H1 (cell line): ENCODE measurements around the gene TRPC4. TPM values are rescaled to one million over a fixed set of nuclear protein-coding genes. Genes with fewer than 3 reads are reported as not detected.

ENCODE experiments used
- GTF2F1 ChIP-seq: IDR thresholded peaks from 2 replicates; pipeline ENCODE4 v1.6.1; 2012; ENCODE audit warnings: low read depth, low read length, improper control_type of control experiment, borderline replicate concordance
- PHF8 ChIP-seq: fragments of 200-600 bp; sonication (generic); conservative IDR thresholded peaks from 2 replicates; pipeline ENCODE4 v1.7.1; 2012; ENCODE audit warnings: low read depth, mild to moderate bottlenecking, inconsistent platforms, low read length, moderate library complexity
- POLR2AphosphoS5 ChIP-seq: IDR thresholded peaks from 2 replicates; pipeline ENCODE4 v1.6.1; 2011; ENCODE audit warnings: low read depth, low read length
- RAD21 ChIP-seq, 2 experiments: IDR thresholded peaks in 1 of 2; conservative IDR thresholded peaks in 1 of 2; 2 replicates each; pipeline ENCODE4 v1.6.1; 2011; ENCODE audit warnings: low read depth in 2 of 2, low read length in 2 of 2, improper control_type of control experiment in 1 of 2, inconsistent platforms in 1 of 2, mild to moderate bottlenecking in 1 of 2, moderate library complexity in 1 of 2
- SAP30 ChIP-seq: fragments of 300-600 bp; sonication (generic); IDR thresholded peaks from 2 replicates; pipeline ENCODE4 v1.7.1; 2012; ENCODE audit warnings: low read length, moderate library complexity, mild to moderate bottlenecking, inconsistent platforms; ENCODE audit not compliant: insufficient read depth, insufficient replicate concordance
- TBP ChIP-seq: IDR thresholded peaks from 2 replicates; pipeline ENCODE4 v1.6.1; 2011; ENCODE audit warnings: low read depth, low read length, improper control_type of control experiment
- polyA plus RNA-seq, 7 experiments: library from polyadenylated mRNA; depleted of rRNA in 3 of 7; stranded (reverse) in 5 of 7; unstranded in 2 of 7; fragments of >200 nt in 5 of 7; fragments of 200-250 nt in 2 of 7; gene quantifications; 1 replicate in 5 of 7; 2 replicates in 1 of 7; 4 replicates in 1 of 7; pipeline versions ENCODE4 v1.2.1 to v1.2.3, GENCODE V29; 2011 to 2013; ENCODE audit warnings: missing spikeins in 2 of 7, mixed read lengths in 2 of 7
- total RNA-seq: library from RNA; stranded (reverse); fragmentation: NEBNext Ultra II Directional; extraction: Animal tissue kit (Norgen Biotek cat#: 25700); gene quantifications from 2 replicates; pipeline ENCODE4 v1.2.1, GENCODE V29; 2021
- TF ChIP-seq, protein P1 (sequence below): fragments of 300-600 bp; sonication (generic); IDR thresholded peaks from 2 replicates; pipeline ENCODE4 v1.7.1; 2012; ENCODE audit warnings: low read length, moderate library complexity, mild to moderate bottlenecking, inconsistent platforms; ENCODE audit not compliant: insufficient replicate concordance
- TF ChIP-seq, protein P2 (sequence below): IDR thresholded peaks from 2 replicates; pipeline ENCODE4 v1.6.1; 2012; ENCODE audit warnings: low read length, inconsistent platforms
- TF ChIP-seq, protein P3 (sequence below): IDR thresholded peaks from 2 replicates; pipeline ENCODE4 v1.6.1; 2011; ENCODE audit warnings: low read depth, mild to moderate bottlenecking, low read length; ENCODE audit not compliant: insufficient read depth

Gene TRPC4
- total and polyA plus RNA-seq, 2 of the 8 experiments (the other 6 are each of a cell fraction or from before 2014, with no cell fraction given) = 12.3 to 14.7 TPM

DNA sequence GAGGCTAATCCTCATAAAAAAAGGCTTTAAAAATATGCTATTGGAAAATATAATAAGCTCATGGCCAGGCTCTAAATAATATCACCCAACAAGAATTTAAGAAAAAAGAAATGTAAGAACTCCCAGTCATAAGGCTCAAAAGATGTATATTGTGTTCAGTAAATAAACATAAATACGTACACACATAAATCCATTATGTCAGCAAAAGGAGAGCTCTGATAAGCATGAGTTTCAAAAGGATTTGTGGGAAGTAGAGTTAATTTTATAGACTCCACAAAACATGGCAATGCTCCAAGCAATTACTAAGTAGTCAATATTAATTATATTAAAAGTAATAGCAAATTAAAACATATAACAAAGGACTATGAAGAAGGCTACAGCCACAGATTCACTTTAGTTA, 37.3 kb upstream of the TRPC4 start (continued):
- TF ChIP-seq, protein P1, sequence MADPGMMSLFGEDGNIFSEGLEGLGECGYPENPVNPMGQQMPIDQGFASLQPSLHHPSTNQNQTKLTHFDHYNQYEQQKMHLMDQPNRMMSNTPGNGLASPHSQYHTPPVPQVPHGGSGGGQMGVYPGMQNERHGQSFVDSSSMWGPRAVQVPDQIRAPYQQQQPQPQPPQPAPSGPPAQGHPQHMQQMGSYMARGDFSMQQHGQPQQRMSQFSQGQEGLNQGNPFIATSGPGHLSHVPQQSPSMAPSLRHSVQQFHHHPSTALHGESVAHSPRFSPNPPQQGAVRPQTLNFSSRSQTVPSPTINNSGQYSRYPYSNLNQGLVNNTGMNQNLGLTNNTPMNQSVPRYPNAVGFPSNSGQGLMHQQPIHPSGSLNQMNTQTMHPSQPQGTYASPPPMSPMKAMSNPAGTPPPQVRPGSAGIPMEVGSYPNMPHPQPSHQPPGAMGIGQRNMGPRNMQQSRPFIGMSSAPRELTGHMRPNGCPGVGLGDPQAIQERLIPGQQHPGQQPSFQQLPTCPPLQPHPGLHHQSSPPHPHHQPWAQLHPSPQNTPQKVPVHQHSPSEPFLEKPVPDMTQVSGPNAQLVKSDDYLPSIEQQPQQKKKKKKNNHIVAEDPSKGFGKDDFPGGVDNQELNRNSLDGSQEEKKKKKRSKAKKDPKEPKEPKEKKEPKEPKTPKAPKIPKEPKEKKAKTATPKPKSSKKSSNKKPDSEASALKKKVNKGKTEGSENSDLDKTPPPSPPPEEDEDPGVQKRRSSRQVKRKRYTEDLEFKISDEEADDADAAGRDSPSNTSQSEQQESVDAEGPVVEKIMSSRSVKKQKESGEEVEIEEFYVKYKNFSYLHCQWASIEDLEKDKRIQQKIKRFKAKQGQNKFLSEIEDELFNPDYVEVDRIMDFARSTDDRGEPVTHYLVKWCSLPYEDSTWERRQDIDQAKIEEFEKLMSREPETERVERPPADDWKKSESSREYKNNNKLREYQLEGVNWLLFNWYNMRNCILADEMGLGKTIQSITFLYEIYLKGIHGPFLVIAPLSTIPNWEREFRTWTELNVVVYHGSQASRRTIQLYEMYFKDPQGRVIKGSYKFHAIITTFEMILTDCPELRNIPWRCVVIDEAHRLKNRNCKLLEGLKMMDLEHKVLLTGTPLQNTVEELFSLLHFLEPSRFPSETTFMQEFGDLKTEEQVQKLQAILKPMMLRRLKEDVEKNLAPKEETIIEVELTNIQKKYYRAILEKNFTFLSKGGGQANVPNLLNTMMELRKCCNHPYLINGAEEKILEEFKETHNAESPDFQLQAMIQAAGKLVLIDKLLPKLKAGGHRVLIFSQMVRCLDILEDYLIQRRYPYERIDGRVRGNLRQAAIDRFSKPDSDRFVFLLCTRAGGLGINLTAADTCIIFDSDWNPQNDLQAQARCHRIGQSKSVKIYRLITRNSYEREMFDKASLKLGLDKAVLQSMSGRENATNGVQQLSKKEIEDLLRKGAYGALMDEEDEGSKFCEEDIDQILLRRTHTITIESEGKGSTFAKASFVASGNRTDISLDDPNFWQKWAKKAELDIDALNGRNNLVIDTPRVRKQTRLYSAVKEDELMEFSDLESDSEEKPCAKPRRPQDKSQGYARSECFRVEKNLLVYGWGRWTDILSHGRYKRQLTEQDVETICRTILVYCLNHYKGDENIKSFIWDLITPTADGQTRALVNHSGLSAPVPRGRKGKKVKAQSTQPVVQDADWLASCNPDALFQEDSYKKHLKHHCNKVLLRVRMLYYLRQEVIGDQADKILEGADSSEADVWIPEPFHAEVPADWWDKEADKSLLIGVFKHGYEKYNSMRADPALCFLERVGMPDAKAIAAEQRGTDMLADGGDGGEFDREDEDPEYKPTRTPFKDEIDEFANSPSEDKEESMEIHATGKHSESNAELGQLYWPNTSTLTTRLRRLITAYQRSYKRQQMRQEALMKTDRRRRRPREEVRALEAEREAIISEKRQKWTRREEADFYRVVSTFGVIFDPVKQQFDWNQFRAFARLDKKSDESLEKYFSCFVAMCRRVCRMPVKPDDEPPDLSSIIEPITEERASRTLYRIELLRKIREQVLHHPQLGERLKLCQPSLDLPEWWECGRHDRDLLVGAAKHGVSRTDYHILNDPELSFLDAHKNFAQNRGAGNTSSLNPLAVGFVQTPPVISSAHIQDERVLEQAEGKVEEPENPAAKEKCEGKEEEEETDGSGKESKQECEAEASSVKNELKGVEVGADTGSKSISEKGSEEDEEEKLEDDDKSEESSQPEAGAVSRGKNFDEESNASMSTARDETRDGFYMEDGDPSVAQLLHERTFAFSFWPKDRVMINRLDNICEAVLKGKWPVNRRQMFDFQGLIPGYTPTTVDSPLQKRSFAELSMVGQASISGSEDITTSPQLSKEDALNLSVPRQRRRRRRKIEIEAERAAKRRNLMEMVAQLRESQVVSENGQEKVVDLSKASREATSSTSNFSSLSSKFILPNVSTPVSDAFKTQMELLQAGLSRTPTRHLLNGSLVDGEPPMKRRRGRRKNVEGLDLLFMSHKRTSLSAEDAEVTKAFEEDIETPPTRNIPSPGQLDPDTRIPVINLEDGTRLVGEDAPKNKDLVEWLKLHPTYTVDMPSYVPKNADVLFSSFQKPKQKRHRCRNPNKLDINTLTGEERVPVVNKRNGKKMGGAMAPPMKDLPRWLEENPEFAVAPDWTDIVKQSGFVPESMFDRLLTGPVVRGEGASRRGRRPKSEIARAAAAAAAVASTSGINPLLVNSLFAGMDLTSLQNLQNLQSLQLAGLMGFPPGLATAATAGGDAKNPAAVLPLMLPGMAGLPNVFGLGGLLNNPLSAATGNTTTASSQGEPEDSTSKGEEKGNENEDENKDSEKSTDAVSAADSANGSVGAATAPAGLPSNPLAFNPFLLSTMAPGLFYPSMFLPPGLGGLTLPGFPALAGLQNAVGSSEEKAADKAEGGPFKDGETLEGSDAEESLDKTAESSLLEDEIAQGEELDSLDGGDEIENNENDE = no peak
- TF ChIP-seq SAP30 = no peak
- TF ChIP-seq PHF8 = no peak
- no peak for TF ChIP-seq RAD21 (IDR thresholded peaks at IDR 0.05 in 1 of 2, conservative IDR thresholded peaks at IDR 0.05 in 1 of 2; ENCODE audit: low read depth in 2 of 2, low read length in 2 of 2)
- TF ChIP-seq, protein P2, sequence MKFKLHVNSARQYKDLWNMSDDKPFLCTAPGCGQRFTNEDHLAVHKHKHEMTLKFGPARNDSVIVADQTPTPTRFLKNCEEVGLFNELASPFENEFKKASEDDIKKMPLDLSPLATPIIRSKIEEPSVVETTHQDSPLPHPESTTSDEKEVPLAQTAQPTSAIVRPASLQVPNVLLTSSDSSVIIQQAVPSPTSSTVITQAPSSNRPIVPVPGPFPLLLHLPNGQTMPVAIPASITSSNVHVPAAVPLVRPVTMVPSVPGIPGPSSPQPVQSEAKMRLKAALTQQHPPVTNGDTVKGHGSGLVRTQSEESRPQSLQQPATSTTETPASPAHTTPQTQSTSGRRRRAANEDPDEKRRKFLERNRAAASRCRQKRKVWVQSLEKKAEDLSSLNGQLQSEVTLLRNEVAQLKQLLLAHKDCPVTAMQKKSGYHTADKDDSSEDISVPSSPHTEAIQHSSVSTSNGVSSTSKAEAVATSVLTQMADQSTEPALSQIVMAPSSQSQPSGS = no peak
- no peak for TF ChIP-seq TBP
- TF ChIP-seq, protein P3, sequence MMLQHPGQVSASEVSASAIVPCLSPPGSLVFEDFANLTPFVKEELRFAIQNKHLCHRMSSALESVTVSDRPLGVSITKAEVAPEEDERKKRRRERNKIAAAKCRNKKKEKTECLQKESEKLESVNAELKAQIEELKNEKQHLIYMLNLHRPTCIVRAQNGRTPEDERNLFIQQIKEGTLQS = no peak
- TF ChIP-seq POLR2AphosphoS5 = no peak
- TF ChIP-seq GTF2F1 = no peak
